ENCODE measurements around the gene S100A11.
A peak's percentile ranks its signal among the peaks of the same experiment; 100 is the strongest.

S100A11 gene

DNA sequence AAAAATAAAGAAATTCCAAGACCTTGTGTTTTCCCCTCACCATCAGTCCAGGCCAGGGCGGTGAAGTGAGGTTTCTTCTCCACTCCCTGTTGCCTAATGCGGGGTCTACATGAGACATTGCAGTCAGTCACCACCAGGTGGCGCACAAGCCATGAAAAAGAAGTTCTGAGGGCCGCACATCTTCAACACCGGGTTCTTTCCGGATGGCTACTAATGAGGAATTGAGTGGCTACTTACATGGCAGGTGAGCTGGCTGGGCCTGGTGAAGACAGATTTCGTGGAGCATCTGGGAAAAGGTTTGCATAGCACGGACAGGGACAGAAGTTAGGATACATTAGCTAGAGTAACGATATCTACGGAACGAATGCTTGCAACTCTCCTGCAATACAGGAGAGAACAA lies 15.8 kb upstream of the S100A11 start:
- Histone ChIP-seq H3K36me3 (ENCODE audit: insufficient read depth, low read length) (no peaks in the 10 kb centered on the region), H3K27ac (ENCODE audit: low read depth, low read length) (no peak overlapping the region), H3K4me1 (ENCODE audit: insufficient read depth, low read length) (peaks cover 14% of the 10 kb centered on the region), H3K4me3 (ENCODE audit: low read length) (no peak overlapping the region), H3K9me3 (ENCODE audit: insufficient read depth, low read depth, low read length) (no peaks in the 10 kb centered on the region), H3K27me3 (ENCODE audit: insufficient read depth, low read length) (peaks cover 16% of the 10 kb centered on the region), H3K9ac (ENCODE audit: low read depth, low read length) (no peak overlapping the region)
- WGBS = 32% methylated on average over 11 of the region's 11 CpGs

- peaks cover 15% of the 10 kb centered on the region for H3K27me3 ChIP-seq (ENCODE audit: insufficient read depth, low read length)
- no peaks in the 10 kb centered on the region for H3K36me3 ChIP-seq (ENCODE audit: insufficient read depth, low read length)
- H3K9ac ChIP-seq (ENCODE audit: low read depth, low read length) = no peak overlapping the region
- H3K9me3 ChIP-seq (ENCODE audit: insufficient read depth, low read depth, low read length) = no peaks in the 10 kb centered on the region
- no peak overlapping the region for H3K27ac ChIP-seq (ENCODE audit: low read depth, low read length)
- peaks cover 19% of the 10 kb centered on the region for H3K4me1 ChIP-seq (ENCODE audit: insufficient read depth, low read length)
- H3K4me3 ChIP-seq (ENCODE audit: low read length) = no peak overlapping the region
- WGBS = 74% methylated on average over 6 of the region's 6 CpGs
Observed at GRCh38 chr1:152050886-152051675, 14.3 kb upstream of the S100A11 start.

DNA sequence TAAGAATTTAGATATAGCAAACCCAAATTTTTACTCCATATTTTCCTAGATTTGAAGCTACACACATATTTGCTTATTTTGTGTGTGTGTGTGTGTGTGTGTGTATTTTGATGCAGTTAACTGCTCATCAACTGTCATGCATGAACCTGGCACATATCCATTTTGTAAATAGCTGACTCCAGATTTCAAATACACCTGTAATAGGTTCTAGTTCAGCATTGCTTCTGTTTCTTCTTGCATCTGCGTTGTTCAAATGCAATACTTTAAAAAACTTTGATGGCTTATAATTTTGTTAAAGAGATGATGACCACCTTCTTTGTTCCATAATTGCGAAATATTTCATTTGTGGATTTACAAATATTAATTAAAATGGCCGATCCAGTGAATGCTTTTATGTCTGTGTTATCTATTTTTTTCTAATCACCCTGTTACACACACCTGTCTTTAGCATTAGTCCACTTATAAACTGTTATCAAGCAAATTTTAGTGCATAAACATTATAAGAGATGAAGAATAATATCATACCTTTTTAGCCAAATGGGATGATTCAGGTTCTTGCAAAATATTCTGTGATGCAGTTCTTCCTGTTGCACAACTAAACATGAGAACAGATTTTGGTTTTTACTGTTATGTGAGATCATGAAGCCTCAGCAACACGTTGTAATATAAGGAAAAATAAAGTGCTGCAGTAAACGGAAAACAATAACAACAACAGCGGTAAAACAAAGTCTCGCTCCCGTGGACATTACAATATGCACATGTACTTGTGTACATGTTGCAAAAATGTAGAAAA lies 12.7 kb upstream of the S100A11 start:
- no peak overlapping the region for H3K27ac ChIP-seq (ENCODE audit: low read depth, low read length)
- peaks cover 28% of the 10 kb centered on the region for H3K4me1 ChIP-seq (ENCODE audit: insufficient read depth, low read length)
- H3K4me3 ChIP-seq (ENCODE audit: low read length) = no peak overlapping the region

DNA sequence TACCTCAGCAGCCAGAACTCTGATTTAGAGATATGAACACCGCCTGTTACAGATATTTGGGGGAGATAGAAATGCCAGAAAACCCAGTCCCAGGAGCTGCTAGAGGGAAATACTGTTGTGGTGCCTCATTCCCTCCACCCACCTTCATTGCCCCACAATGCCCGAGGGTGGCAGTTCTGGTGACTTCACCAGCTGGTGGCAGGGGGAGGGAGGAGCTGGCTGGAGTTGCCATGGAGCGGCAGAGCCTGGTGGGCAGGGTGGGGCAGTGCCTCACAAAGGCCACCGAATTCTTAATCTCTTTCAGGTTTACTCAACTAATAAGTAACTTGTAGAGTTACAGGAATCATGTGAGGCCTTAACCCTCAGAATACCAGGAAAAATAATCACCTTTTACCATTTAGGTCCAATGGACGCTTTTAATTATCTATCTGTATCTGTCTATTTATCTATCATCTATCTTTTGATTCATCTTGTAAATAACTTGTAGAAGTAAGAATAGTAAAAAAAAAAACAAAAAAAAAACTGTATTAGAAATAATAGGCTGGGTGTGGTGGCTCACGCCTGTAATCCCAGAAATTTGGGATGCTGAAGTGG lies 11.7 kb upstream of the S100A11 start:
- Histone ChIP-seq H3K9me3 (ENCODE audit: insufficient read depth, low read depth, low read length) (no peaks in the 10 kb centered on the region), H3K36me3 (ENCODE audit: insufficient read depth, low read length) (no peaks in the 10 kb centered on the region), H3K27ac (ENCODE audit: low read depth, low read length) (peak overlapping the region; percentile 85), H3K9ac (ENCODE audit: low read depth, low read length) (peak overlapping the region; percentile 58), H3K4me3 (ENCODE audit: low read length) (peak overlapping the region; percentile 32), H3K4me1 (ENCODE audit: insufficient read depth, low read length) (peaks cover 35% of the 10 kb centered on the region), H3K27me3 (ENCODE audit: insufficient read depth, low read length) (0 out of 2 replicates have a peak, but pooled peaks cover 8% of the 10 kb centered on the region)
- WGBS = 31% methylated on average over 5 of the region's 6 CpGs

More for the DNA sequence above, 12.7 kb upstream of the S100A11 start:
- Histone ChIP-seq H3K27me3 (ENCODE audit: insufficient read depth, low read length) (peaks cover 10% of the 10 kb centered on the region), H3K9ac (ENCODE audit: low read depth, low read length) (no peak overlapping the region), H3K9me3 (ENCODE audit: insufficient read depth, low read depth, low read length) (no peaks in the 10 kb centered on the region), H3K36me3 (ENCODE audit: insufficient read depth, low read length) (no peaks in the 10 kb centered on the region)
- 90% methylated on average over 7 of the region's 8 CpGs for WGBS

- H3K4me3 ChIP-seq (ENCODE audit: low read length) = peak overlapping the region; percentile 32
- no peaks in the 10 kb centered on the region for H3K36me3 ChIP-seq (ENCODE audit: insufficient read depth, low read length)
- no peaks in the 10 kb centered on the region for H3K9me3 ChIP-seq (ENCODE audit: insufficient read depth, low read depth, low read length)
- H3K9ac ChIP-seq (ENCODE audit: low read depth, low read length) = peak overlapping the region; percentile 58
- H3K4me1 ChIP-seq (ENCODE audit: insufficient read depth, low read length) = peaks cover 38% of the 10 kb centered on the region
- H3K27me3 ChIP-seq (ENCODE audit: insufficient read depth, low read length) = 0 out of 2 replicates have a peak, but pooled peaks cover 2% of the 10 kb centered on the region
- peak overlapping the region; percentile 85 for H3K27ac ChIP-seq (ENCODE audit: low read depth, low read length)
- WGBS = 9% methylated on average over 13 of the region's 13 CpGs
Observed at GRCh38 chr1:152047730-152048415, 11.1 kb upstream of the S100A11 start.

- Histone ChIP-seq H3K36me3 (ENCODE audit: insufficient read depth, low read length) (no peaks in the 10 kb centered on the region), H3K9me3 (ENCODE audit: insufficient read depth, low read depth, low read length) (no peaks in the 10 kb centered on the region), H3K9ac (ENCODE audit: low read depth, low read length) (peak overlapping the region; percentile 58; the same call in 1 of the 2 replicates), H3K4me3 (ENCODE audit: low read length) (peak overlapping the region; percentile 32; the same call in 1 of the 2 replicates), H3K4me1 (ENCODE audit: insufficient read depth, low read length) (peaks cover 38% of the 10 kb centered on the region), H3K27me3 (ENCODE audit: insufficient read depth, low read length) (peaks cover 2% of the 10 kb centered on the region), H3K27ac (ENCODE audit: low read depth, low read length) (peak overlapping the region; percentile 85)
- WGBS = 60% methylated on average over 5 of the region's 5 CpGs
Observed at GRCh38 chr1:152047413-152047729, 10.6 kb upstream of the S100A11 start.

DNA sequence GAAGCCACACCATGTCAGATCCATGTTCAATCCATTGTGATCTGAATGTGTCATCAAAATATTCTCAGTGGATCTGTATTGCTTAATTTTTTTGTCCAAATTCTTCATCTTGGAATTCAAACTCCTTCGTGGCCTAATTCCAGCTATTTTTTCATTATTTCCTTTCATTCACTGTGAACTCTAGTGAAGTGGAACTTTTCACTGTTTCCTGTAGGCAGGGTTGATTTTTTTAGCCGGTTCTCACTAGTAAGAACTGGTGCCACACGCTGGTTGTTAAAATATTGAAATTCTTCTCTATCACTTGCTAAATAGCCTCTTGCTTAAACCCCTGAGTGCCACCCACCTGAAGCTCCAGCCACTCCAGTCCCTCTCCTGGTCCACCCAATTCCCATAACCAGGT lies 7.6 kb upstream of the S100A11 start:
- H3K9me3 ChIP-seq (ENCODE audit: insufficient read depth, low read depth, low read length) = no peaks in the 10 kb centered on the region
- H3K9ac ChIP-seq (ENCODE audit: low read depth, low read length) = no peak overlapping the region
- peaks cover 37% of the 10 kb centered on the region for H3K4me1 ChIP-seq (ENCODE audit: insufficient read depth, low read length)
- peak overlapping the region; percentile 3; the same call in 1 of the 2 replicates for H3K27ac ChIP-seq (ENCODE audit: low read depth, low read length)
- no peak overlapping the region for H3K4me3 ChIP-seq (ENCODE audit: low read length)
- H3K27me3 ChIP-seq (ENCODE audit: insufficient read depth, low read length) = peaks cover 27% of the 10 kb centered on the region
- WGBS = 50% methylated on average over 2 of the region's 3 CpGs
- no peaks in the 10 kb centered on the region for H3K36me3 ChIP-seq (ENCODE audit: insufficient read depth, low read length)

- Histone ChIP-seq H3K36me3 (ENCODE audit: insufficient read depth, low read length) (no peaks in the 10 kb centered on the region), H3K9ac (ENCODE audit: low read depth, low read length) (no peak overlapping the region), H3K27me3 (ENCODE audit: insufficient read depth, low read length) (peaks cover 27% of the 10 kb centered on the region), H3K9me3 (ENCODE audit: insufficient read depth, low read depth, low read length) (no peaks in the 10 kb centered on the region), H3K27ac (ENCODE audit: low read depth, low read length) (peak overlapping the region; percentile 40; the same call in 1 of the 2 replicates), H3K4me1 (ENCODE audit: insufficient read depth, low read length) (peaks cover 35% of the 10 kb centered on the region), H3K4me3 (ENCODE audit: low read length) (no peak overlapping the region; the same call in 1 of the 2 replicates)
- WGBS = 17% methylated on average over 4 of the region's 5 CpGs
Observed at GRCh38 chr1:152043870-152044269, 7.1 kb upstream of the S100A11 start.

- no peak overlapping the region for H3K27ac ChIP-seq (ENCODE audit: low read depth, low read length)
- no peaks in the 10 kb centered on the region for H3K36me3 ChIP-seq (ENCODE audit: insufficient read depth, low read length)
- H3K9me3 ChIP-seq (ENCODE audit: insufficient read depth, low read depth, low read length) = no peaks in the 10 kb centered on the region
- WGBS = 87% methylated on average over 1 of the region's 1 CpG
- no peak overlapping the region for H3K4me3 ChIP-seq (ENCODE audit: low read length)
- peaks cover 23% of the 10 kb centered on the region for H3K4me1 ChIP-seq (ENCODE audit: insufficient read depth, low read length)
- H3K27me3 ChIP-seq (ENCODE audit: insufficient read depth, low read length) = peaks cover 31% of the 10 kb centered on the region
- H3K9ac ChIP-seq (ENCODE audit: low read depth, low read length) = no peak overlapping the region
Observed at GRCh38 chr1:152042030-152042429, 5.2 kb upstream of the S100A11 start.

DNA sequence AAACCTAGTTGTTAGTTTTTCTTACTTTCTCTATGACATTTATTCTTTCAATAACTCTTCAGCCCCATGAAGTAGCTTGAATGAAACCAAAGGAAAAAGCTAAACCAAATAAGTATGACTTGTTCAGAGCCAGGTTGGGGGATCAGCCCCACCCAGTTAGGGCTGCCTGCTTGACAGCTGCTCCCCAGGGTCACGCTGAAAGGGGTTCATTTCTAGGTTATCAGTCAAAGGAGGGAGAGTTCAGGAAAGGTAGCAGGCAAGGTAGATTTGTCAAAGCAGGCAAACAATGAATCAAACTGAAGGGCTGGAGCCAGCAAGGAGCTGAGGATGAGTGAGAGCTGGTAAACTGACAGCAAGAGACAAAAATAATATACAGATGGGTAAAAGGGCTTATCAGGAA lies 3.1 kb upstream of the S100A11 start:
- no peaks in the 10 kb centered on the region for H3K36me3 ChIP-seq (ENCODE audit: insufficient read depth, low read length)
- H3K27ac ChIP-seq (ENCODE audit: low read depth, low read length) = no peak overlapping the region
- H3K27me3 ChIP-seq (ENCODE audit: insufficient read depth, low read length) = peaks cover 31% of the 10 kb centered on the region
- no peaks in the 10 kb centered on the region for H3K9me3 ChIP-seq (ENCODE audit: insufficient read depth, low read depth, low read length)
- H3K4me3 ChIP-seq (ENCODE audit: low read length) = no peak overlapping the region
- 83% methylated on average over 1 of the region's 1 CpG for WGBS
- no peak overlapping the region for H3K9ac ChIP-seq (ENCODE audit: low read depth, low read length)
- peaks cover 26% of the 10 kb centered on the region for H3K4me1 ChIP-seq (ENCODE audit: insufficient read depth, low read length)
